AG09309 (cell line): ENCODE data around the gene KRABD2.
"Not testable (repeated sequence)": the region's sequence is repeated elsewhere in the genome, so short reads cannot be mapped to it uniquely, and the experiment has no call there.

Source experiments
- DNase-seq: peaks from one replicate; pipeline ENCODE4 v3.0.0-alpha.2; 2010; ENCODE audit warnings: low read depth
- H3K4me3 ChIP-seq: 2 replicates; pipeline ENCODE4 v1.5.1; 2011; ENCODE audit warnings: mild to moderate bottlenecking, low read depth, low read length, moderate library complexity; ENCODE audit not compliant: control insufficient read depth
- TF ChIP-seq, protein P1 (sequence below): IDR thresholded peaks from 2 replicates; pipeline ENCODE4 v1.5.1; 2011; ENCODE audit warnings: mild to moderate bottlenecking, low read depth, low read length, inconsistent platforms; ENCODE audit not compliant: insufficient read depth, control insufficient read depth; ENCODE audit errors: missing control alignments

Gene KRABD2

DNA sequence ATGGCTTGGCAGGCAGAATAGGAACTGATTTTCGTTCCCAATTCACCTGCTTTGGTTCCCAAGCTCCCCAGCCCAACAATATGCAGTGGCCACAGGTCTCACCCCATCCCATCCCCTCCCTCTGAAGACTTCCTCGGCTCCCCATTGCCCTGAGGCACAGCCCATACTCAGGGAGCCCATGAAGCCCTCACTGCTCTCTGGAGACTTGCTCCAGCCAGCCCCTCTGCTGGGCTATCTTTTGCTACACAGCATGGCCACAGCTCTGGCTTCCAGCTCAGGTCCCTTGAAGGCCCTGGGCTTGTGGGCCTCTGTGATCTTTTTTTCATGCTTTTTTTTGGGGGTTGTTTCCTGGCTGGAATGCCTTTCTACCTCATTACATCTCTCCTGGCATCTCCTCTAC, 29.7 kb upstream of the KRABD2 start:
- H3K4me3 ChIP-seq = no peak overlapping the region
- TF ChIP-seq, protein P1, sequence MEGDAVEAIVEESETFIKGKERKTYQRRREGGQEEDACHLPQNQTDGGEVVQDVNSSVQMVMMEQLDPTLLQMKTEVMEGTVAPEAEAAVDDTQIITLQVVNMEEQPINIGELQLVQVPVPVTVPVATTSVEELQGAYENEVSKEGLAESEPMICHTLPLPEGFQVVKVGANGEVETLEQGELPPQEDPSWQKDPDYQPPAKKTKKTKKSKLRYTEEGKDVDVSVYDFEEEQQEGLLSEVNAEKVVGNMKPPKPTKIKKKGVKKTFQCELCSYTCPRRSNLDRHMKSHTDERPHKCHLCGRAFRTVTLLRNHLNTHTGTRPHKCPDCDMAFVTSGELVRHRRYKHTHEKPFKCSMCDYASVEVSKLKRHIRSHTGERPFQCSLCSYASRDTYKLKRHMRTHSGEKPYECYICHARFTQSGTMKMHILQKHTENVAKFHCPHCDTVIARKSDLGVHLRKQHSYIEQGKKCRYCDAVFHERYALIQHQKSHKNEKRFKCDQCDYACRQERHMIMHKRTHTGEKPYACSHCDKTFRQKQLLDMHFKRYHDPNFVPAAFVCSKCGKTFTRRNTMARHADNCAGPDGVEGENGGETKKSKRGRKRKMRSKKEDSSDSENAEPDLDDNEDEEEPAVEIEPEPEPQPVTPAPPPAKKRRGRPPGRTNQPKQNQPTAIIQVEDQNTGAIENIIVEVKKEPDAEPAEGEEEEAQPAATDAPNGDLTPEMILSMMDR = no peak
- DNase-seq = no peak

DNA sequence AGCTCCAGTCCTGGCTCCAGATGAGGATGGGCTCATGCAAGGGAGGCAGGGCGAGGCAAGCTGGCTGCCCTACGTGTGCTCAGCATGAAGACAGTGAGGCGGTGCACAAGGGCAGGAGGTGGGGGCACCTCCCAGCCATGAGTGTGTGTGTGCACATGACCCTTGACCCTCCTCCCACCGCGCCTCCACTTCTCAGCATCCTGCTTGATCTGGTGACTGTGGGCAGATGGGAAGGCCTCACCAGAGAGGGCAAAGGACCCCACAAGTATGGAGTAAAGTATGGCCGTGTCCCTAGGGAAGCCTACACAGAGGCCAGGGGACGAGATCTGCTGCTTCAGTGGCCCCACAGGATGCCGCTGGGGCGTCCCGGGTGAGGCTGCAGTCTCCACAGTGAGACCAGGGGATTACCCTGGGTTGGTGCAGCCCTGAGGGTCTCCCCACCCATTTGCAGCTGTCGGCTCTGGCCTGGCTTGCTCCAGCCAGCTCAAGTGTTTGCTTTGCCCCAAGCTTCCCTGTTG, 29.1 kb upstream of the KRABD2 start:
- TF ChIP-seq, protein P1 = no peak
- no peak overlapping the region for H3K4me3 ChIP-seq
- no peak for DNase-seq

DNA sequence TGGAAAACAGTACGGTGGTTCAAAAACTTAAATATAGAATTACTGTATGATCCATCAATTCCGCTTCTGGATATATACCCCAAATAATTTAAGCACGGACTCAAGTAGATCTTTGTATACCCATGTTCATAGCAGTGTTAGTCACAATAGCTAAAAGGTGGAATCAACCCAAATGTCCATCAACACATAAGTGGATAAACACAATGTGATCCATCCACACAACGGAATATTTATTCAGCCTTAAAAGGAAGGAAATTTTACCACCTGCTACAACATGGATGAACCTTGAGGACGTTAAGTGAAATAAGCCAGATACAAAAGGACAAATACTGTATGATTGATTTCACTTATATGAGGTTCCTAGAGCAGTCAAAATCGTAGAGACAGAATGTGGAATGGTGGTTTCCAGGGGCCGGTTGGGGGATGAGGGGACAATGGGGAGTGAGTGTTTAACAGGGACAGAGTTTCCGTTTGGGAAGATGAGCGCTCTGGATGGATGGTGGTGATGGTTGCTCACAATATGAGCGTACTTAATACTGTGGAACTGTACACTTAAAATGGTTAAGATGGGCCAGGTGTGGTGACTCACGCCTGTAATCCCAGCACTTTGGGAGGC, 26.5 kb upstream of the KRABD2 start:
- no peak for DNase-seq
- TF ChIP-seq, protein P1 = no peak

DNA sequence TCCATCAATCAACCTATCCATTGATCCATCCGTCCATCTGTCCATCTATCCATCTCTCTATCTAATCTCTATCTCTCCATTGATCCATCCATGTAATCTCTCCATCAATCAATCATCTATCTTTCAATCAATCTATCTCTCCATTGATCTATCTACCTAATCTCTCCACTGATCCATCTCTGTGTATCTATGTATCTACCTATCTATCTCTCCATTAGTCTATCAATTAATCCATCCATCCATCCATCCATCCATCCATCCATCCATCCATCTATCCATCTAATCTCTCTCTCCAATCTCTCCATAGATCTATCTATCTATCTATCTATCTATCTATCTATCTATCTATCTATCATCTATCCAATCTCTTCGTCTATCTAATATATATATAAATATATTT, 24.6 kb upstream of the KRABD2 start:
- H3K4me3 ChIP-seq = no peak overlapping the region
- TF ChIP-seq, protein P1 = no peak

More for the DNA sequence above, 26.5 kb upstream of the KRABD2 start:
- no peak overlapping the region for H3K4me3 ChIP-seq

DNA sequence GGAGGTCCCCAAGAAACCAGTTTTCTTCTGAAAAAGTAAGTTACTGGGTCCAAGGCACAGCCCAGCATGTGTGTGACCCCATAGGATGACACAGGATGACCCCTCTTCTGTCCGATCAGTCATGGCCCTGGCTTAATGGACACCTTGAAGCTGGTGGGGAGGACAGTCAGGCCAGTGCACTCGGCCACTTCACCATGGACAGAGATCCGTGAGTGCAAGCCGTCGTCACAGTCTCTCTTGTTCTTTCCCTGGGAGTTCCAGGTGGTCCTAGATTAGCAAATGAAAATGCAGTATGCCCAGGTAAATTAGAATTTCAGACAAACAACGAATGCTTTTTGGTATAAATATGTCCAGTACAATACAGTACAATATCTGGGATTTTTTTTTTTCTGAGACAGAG, 22.5 kb upstream of the KRABD2 start:
- TF ChIP-seq, protein P1 = no peak

More for the DNA sequence above, 24.6 kb upstream of the KRABD2 start:
- no peak for DNase-seq

DNA sequence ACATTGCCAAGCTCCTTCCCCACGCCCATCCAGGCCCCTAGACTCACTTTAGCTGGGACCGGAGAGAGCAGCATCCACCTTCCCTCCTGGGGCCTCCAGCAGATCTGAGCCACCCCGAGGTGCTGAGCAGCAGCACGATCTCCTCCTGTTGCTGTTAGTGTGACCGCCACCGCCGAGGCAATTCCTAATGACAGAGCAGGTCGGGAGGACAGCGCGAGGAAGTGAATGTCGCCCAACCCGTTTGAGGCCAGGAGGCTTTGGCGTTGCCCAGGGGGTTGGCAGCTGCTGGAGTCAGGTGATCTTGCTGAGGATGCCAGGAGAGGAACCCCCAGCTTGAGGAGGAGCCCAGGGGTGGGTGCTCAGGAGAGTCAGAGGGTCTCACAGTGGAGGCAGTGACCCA, 21.1 kb upstream of the KRABD2 start, which contains the start of gene RNF222:
Gene RNF222, minus strand, starts transcription at position 192 of the 400 bp plus-strand sequence. CDS start 4,366 bp downstream, outside the sequence.
- DNase-seq = no peak
- TF ChIP-seq, protein P1 = no peak

More for the DNA sequence above, 22.5 kb upstream of the KRABD2 start:
- no peak overlapping the region for H3K4me3 ChIP-seq
- DNase-seq = no peak

DNA sequence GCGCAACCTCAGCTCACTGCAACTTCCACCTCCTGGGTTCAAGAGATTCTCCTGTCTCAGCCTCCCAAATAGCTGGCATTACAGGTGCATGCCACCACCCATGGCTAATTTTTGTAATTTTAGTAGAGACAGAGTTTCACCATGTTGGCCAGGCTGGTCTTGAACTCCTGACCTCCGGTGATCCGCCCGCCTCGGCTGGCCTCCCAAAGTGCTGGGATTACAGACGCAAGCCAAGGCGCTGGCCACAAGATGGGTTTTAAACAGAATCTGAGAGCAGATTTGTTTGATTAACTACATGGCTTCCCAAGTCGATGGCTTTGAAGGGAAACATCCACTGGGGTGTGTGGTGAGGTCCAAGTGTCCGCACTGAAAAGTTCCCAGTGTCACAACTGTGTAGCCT, 18.0 kb upstream of the KRABD2 start:
- not testable (repeated sequence) for DNase-seq

More for the DNA sequence above, 21.1 kb upstream of the KRABD2 start, which contains the start of gene RNF222:
- H3K4me3 ChIP-seq = no peak within 1 kb of the TSS

More for the DNA sequence above, 18.0 kb upstream of the KRABD2 start:
- not testable (repeated sequence) for H3K4me3 ChIP-seq
